Lung (tissue), 12 donors: ENCODE results near the gene USP48. TPM values are rescaled to one million over a fixed set of nuclear protein-coding genes. Genes with fewer than 3 reads are reported as not detected.

Source experiments
- ATAC-seq: fragments of 200-7000 bp; cut with Tn5 transposase; one replicate; pipeline ENCODE4 v1.9.1; 2020; ENCODE audit warnings: moderate number of reproducible peaks; ENCODE audit not compliant: insufficient read depth, low FRiP score
- DNase-seq, 3 donors: peaks; one replicate each; pipeline ENCODE4 v3.0.0-alpha.2; 2013 to 2017
- H3K27ac ChIP-seq, 2 donors: one replicate each; pipeline ENCODE4 v1.5.1; 2013; ENCODE audit warnings: mild to moderate bottlenecking in 2 of 2, moderate library complexity in 2 of 2, control low read depth in 1 of 2, inconsistent platforms in 1 of 2, low read depth in 1 of 2, low read length in 1 of 2
- H3K27me3 ChIP-seq, 3 donors: one replicate each; pipeline ENCODE4 v1.5.1; 2013; ENCODE audit warnings: low read length in 2 of 3; ENCODE audit not compliant: control insufficient read depth in 3 of 3, insufficient read depth in 3 of 3
- H3K36me3 ChIP-seq, 4 donors: one replicate each; pipeline ENCODE4 v1.5.1; 2013; ENCODE audit warnings: low read length in 4 of 4, mild to moderate bottlenecking in 1 of 4, moderate library complexity in 1 of 4; ENCODE audit not compliant: control insufficient read depth in 4 of 4, insufficient read depth in 4 of 4
- H3K4me1 ChIP-seq, 5 donors: one replicate each; pipeline ENCODE4 v1.5.1; 2013; ENCODE audit warnings: low read length in 5 of 5, mild to moderate bottlenecking in 2 of 5, moderate library complexity in 1 of 5; ENCODE audit not compliant: control insufficient read depth in 5 of 5, insufficient read depth in 5 of 5
- H3K4me3 ChIP-seq: one replicate; pipeline ENCODE4 v1.5.1; 2013; ENCODE audit warnings: mild to moderate bottlenecking, control low read depth, moderate library complexity
- H3K9ac ChIP-seq, 2 donors: one replicate each; pipeline ENCODE4 v1.5.1; 2013; ENCODE audit warnings: low read length in 2 of 2, control low read depth in 1 of 2; ENCODE audit not compliant: insufficient read depth in 1 of 2
- H3K9me3 ChIP-seq, 4 donors: one replicate each; pipeline ENCODE4 v1.5.1; 2013; ENCODE audit warnings: low read length in 3 of 4, mild to moderate bottlenecking in 1 of 4, moderate library complexity in 1 of 4; ENCODE audit not compliant: control insufficient read depth in 4 of 4, insufficient read depth in 3 of 4
- CTCF ChIP-seq: IDR thresholded peaks from 2 replicates; pipeline ENCODE4 v1.5.1; 2012; ENCODE audit warnings: mild to moderate bottlenecking; ENCODE audit errors: control extremely low read depth, extremely low read depth
- WGBS, 2 donors: extraction: QIAGEN DNeasy Blood & Tissue Kit; methylation state at CpG; one replicate each; pipeline ENCODE4 v1.1.7; 2013; 5-methylcytosine and 5-hydroxymethylcytosine counted together
- polyA plus RNA-seq, 2 donors: library from polyadenylated mRNA; stranded (reverse); fragments of 200-250 nt; gene quantifications; one replicate each; pipeline ENCODE4 v1.2.1, GENCODE V29; 2013
- total RNA-seq, 2 donors: library from RNA; depleted of rRNA in 1 of 2; stranded (reverse); fragments of >200 nt in 1 of 2; gene quantifications; one replicate each; pipeline ENCODE4 v1.2.1, GENCODE V29; 2014 to 2021
- donor health status: control.
- donor health status: control.
- donor health status: Bipolar disorder and iron deficiency.
- donor health status: healthy.
- donor health status: DM: yes; HTN: yes; CAD: no.

USP48 gene
- total and polyA plus RNA-seq, 4 donors = 15.6 to 107 (median 33.5) TPM

GRCh38 chr1:21829294-21829693 is 46.3 kb upstream of the USP48 start:
- DNase-seq (no peak), ATAC-seq (no peak)
- Histone ChIP-seq H3K27me3 (no peaks in the 10 kb centered on the region), H3K4me1 (no peaks in the 10 kb centered on the region), H3K36me3 (peaks cover 20 to 69% (median 29%) of the 10 kb centered on the region in 4 donors), H3K9me3 (peaks cover 0 to 5% (median 2%) of the 10 kb centered on the region in 4 donors), H3K4me3 (no peak overlapping the region), H3K9ac (no peak overlapping the region), H3K27ac (no peak overlapping the region)
- no peak for TF ChIP-seq CTCF
- WGBS, 2 donors = 95 to 96% methylated on average over 17 of the region's 17 CpGs

GRCh38 chr1:21828506-21829210 is 45.7 kb upstream of the USP48 start:
- no peak for TF ChIP-seq CTCF
- ATAC-seq = no peak
- H3K9ac ChIP-seq = no peak overlapping the region
- WGBS, 2 donors = 90 to 93% methylated on average over 28 of the region's 28 CpGs
- no peaks in the 10 kb centered on the region for H3K4me1 ChIP-seq
- H3K27me3 ChIP-seq = no peaks in the 10 kb centered on the region
- no peak overlapping the region for H3K4me3 ChIP-seq
- peaks cover 0 to 4% (median under 1%) of the 10 kb centered on the region in 4 donors for H3K9me3 ChIP-seq
- no peak overlapping the region for H3K27ac ChIP-seq
- no peak for DNase-seq
- H3K36me3 ChIP-seq = peaks cover 14 to 69% (median 26%) of the 10 kb centered on the region in 4 donors

- TF ChIP-seq CTCF = no peak
- Histone ChIP-seq H3K9ac (no peak overlapping the region), H3K4me3 (no peak overlapping the region), H3K27ac (no peak overlapping the region), H3K36me3 (peaks cover 8 to 69% (median 23%) of the 10 kb centered on the region in 4 donors), H3K4me1 (no peaks in the 10 kb centered on the region), H3K27me3 (no peaks in the 10 kb centered on the region), H3K9me3 (no peaks in the 10 kb centered on the region)
- ATAC-seq (no peak), DNase-seq (no peak)
- 92 to 96% methylated on average over 13 of the region's 13 CpGs for WGBS, 2 donors
These were observed 45.1 kb upstream of the USP48 start for GRCh38 chr1:21828075-21828474.
